NB4 (cell line): ENCODE results near the gene SEPTIN12.

ENCODE experiments used
- DNase-seq: peaks from one replicate; pipeline ENCODE4 v3.0.0; 2010; ENCODE audit warnings: low read depth
- H3K4me3 ChIP-seq: one replicate; pipeline ENCODE4 v1.5.1; 2011; ENCODE audit warnings: mild to moderate bottlenecking, low read depth, low read length, moderate library complexity
- CTCF ChIP-seq: IDR thresholded peaks from one replicate; pipeline ENCODE4 v1.5.1; 2012; ENCODE audit warnings: low read depth, low read length
- MAX ChIP-seq: IDR thresholded peaks from 2 replicates; pipeline ENCODE4 v1.6.1; 2011; ENCODE audit warnings: low read depth, low read length
- MYC ChIP-seq: IDR thresholded peaks from 2 replicates; pipeline ENCODE4 v1.6.1; 2011; ENCODE audit warnings: low read depth, low read length
- POLR2A ChIP-seq: IDR thresholded peaks from 2 replicates; pipeline ENCODE4 v1.6.1; 2011; ENCODE audit warnings: mild to moderate bottlenecking; ENCODE audit not compliant: insufficient read length; ENCODE audit errors: extremely low read depth

SEPTIN12 gene

GRCh38 chr16:4729876-4730275 lies 58.3 kb downstream of the SEPTIN12 start:
- no peak for DNase-seq
- H3K4me3 ChIP-seq = no peak overlapping the region
- no peak for TF ChIP-seq MAX
- no peak for TF ChIP-seq CTCF
- TF ChIP-seq POLR2A = no peak
- TF ChIP-seq MYC = no peak

GRCh38 chr16:4728676-4729075 lies 59.5 kb downstream of the SEPTIN12 start:
- H3K4me3 ChIP-seq = no peak overlapping the region
- DNase-seq = no peak
- no peak for TF ChIP-seq MAX
- no peak for TF ChIP-seq MYC
- no peak for TF ChIP-seq CTCF
- TF ChIP-seq POLR2A = no peak
